ENCODE data around the gene PTTG1.

The PTTG1 gene

GRCh38 chr5:160380041-160380440 is 41.6 kb upstream of the PTTG1 start:
- DNase-seq (ENCODE audit: insufficient read length, low spot score), result no peak
- no peak for TF ChIP-seq CTCF (IDR thresholded peaks at IDR 0.05; ENCODE audit: insufficient read depth, missing control alignments)
- no peak for FAIRE-seq

GRCh38 chr5:160382346-160382745 is 39.3 kb upstream of the PTTG1 start:
- FAIRE-seq (no peak), DNase-seq (ENCODE audit: insufficient read length, low spot score) (no peak)
- no peak for TF ChIP-seq CTCF (IDR thresholded peaks at IDR 0.05; ENCODE audit: insufficient read depth, missing control alignments)

GRCh38 chr5:160384681-160385080 is 37.0 kb upstream of the PTTG1 start:
- TF ChIP-seq CTCF (IDR thresholded peaks at IDR 0.05; ENCODE audit: insufficient read depth, missing control alignments), result no peak
- DNase-seq (ENCODE audit: insufficient read length, low spot score) (no peak), FAIRE-seq (no peak)

- no peak for DNase-seq (ENCODE audit: insufficient read length, low spot score)
- TF ChIP-seq CTCF (IDR thresholded peaks at IDR 0.05; ENCODE audit: insufficient read depth, missing control alignments), result no peak
- FAIRE-seq, result no peak
These were observed 36.2 kb upstream of the PTTG1 start for GRCh38 chr5:160385496-160385895.

GRCh38 chr5:160387445-160387844 is 34.2 kb upstream of the PTTG1 start:
- FAIRE-seq (no peak), DNase-seq (ENCODE audit: insufficient read length, low spot score) (no peak)
- no peak for TF ChIP-seq CTCF (IDR thresholded peaks at IDR 0.05; ENCODE audit: insufficient read depth, missing control alignments)

GRCh38 chr5:160390787-160391696 is 30.6 kb upstream of the PTTG1 start:
- DNase-seq (ENCODE audit: insufficient read length, low spot score) (no peak), FAIRE-seq (peak; percentile 53)

More at GRCh38 chr5:160390787-160391696, 30.6 kb upstream of the PTTG1 start:
- peak; percentile 58 for TF ChIP-seq CTCF (IDR thresholded peaks at IDR 0.05; ENCODE audit: insufficient read depth, missing control alignments)
